Fibroblast of the aortic adventitia (primary cell): ENCODE results near the gene ARHGEF39. TPM values are rescaled to one million over a fixed set of nuclear protein-coding genes. Genes with fewer than 3 reads are reported as not detected.
A peak's percentile ranks its signal among the peaks of the same experiment; 100 is the strongest.
"Not testable (repeated sequence)": the region's sequence is repeated elsewhere in the genome, so short reads cannot be mapped to it uniquely, and the experiment has no call there.

Experiments
- DNase-seq: peaks from one replicate; pipeline ENCODE4 v3.0.0-alpha.2; 2010; ENCODE audit warnings: low read depth
- H3K4me3 ChIP-seq: 2 replicates; pipeline ENCODE4 v1.5.1; 2011; ENCODE audit warnings: low read depth, mild to moderate bottlenecking, control low read depth, low read length, moderate library complexity
- CTCF ChIP-seq: IDR thresholded peaks from 2 replicates; pipeline ENCODE4 v1.5.1; 2011; ENCODE audit warnings: mild to moderate bottlenecking, low read length, control low read depth, inconsistent platforms; ENCODE audit not compliant: insufficient read depth
- total RNA-seq: library from RNA; depleted of rRNA; stranded (reverse); fragments of >200 nt; gene quantifications from 2 replicates; pipeline ENCODE4 v1.2.3, GENCODE V29; 2012; ENCODE audit warnings: low replicate concordance

ARHGEF39 gene
- total RNA-seq, 1 donor: 3.9 TPM

DNA sequence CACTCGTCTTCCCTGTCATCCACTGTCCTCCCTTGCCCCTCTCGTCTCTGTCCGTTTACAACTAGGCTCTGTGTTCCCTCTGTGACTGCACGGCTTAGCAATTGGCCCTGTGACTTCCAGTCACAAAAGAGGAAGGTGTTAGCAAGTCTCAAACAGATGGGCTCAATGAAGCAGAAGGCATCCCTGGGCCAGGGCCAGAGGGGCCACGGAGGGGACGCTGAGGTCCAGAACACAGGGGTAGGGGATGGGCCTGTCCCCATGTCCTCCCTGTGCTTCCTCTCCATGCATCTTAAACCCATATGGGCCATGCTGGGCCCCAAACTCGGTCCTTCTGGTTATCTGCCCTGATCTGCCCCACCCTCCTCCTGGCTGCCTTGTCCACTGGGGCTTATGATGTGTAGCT, 46.7 kb downstream of the ARHGEF39 start, which contains the start of gene CD72:
CD72 (minus strand) TSS at position 89 of the 403 bp plus-strand sequence. CDS start 110 bp downstream, outside the sequence.
- H3K4me3 ChIP-seq: peak within 1 kb of the TSS; percentile 41
- DNase-seq: no peak
- no peak for TF ChIP-seq CTCF

GRCh38 chr9:35617548-35617947, 47.4 kb downstream of the ARHGEF39 start:
- H3K4me3 ChIP-seq: no peak overlapping the region
- DNase-seq: no peak
- no peak for TF ChIP-seq CTCF

DNA sequence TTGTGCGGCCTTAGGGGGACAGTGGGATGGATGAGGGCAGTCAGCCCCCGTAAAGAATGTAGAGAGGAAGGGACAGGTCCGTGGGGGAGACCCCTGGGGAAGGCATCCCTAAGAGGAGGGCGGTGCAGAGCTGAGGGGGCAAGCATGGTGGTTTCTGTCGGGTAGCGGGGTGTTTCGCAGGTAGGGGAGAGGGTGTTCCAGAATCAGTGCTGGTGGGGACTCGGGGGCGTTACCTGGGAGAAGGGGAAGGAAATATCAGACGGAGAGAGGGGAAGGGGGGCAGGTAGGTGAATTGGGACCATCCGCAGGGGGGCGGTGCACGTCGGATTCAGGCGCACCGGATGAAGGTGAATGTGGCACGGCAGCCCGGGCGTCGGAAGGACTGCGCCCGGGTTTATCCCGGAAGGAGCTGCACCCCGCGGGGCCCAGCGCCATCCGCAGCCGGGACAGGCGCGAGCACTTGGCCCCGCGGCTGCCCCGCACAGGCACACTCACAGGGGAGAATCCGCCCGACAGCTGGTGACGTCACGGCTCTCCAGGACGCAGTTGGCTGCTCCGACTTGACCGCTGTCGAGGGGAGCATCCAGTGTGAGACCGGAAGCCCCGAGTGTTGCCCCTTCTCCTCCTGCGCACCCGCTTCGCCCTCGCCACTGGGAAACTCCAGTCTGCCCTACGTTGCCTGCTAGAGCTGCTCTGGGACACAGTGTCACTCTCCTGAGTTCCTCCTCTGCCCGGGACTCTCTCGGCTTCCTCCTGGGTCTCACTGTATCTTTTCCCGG, 48.1 kb downstream of the ARHGEF39 start:
- TF ChIP-seq CTCF: no peak
- peak overlapping the region; percentile 41 for H3K4me3 ChIP-seq
- peak; percentile 47 for DNase-seq

DNA sequence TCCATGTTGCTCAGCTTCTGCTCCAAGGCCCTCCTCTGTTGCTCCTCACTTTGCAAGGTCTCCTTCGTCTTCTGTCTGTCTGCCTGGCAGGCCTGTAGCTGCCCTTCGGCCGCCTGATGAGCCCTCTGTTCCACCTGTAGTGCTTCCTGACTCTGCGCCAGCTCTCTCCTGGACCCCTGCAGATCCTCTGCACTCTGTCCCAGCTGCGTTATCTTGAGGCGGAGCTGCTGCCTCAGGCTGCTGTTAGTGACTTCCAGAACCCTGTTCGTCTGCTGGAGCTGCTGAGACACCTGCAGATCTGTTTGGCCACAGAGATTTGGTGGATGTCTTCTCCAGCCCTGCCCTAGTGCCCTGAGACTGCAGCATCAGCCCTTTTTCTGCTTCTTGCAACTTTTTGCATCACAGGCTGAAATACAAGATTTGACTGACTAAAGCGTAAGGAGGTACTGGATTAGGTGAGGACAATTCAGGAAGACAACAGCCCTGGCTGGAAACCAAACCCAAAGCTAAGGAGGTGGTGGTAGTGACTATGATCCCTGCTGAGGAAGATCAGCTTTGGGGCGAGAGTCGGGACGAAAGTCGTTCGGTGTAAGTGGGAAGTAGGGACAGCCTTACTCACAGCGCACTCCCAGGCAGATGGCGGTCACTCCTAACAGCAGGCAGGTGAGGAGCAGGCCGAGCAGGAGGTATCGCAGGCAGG, 48.9 kb downstream of the ARHGEF39 start:
- TF ChIP-seq CTCF: no peak
- H3K4me3 ChIP-seq: no peak overlapping the region
- no peak for DNase-seq

DNA sequence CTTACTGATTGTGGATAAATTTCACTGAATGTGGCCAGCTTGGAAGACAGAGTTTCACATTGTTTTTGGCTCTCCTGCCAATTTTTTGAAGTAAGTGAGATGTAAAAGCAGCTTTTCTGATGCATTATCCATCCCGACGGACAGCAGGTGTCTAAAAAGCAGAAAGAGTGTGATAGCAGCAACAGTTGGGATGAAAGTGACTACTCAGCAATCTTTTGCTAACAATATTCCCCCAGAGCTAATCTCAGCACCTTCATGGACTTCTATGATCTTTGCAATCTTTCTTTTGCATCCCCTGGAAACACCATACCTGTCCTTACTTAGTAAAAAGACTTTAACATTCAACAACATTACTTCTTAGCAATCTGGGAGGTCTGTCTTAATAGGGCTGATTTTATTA, 52.2 kb downstream of the ARHGEF39 start:
- DNase-seq: no peak
- TF ChIP-seq CTCF: no peak
- H3K4me3 ChIP-seq: no peak overlapping the region

GRCh38 chr9:35612066-35612465, 52.9 kb downstream of the ARHGEF39 start:
- DNase-seq, H3K4me3 ChIP-seq: not testable (repeated sequence)

GRCh38 chr9:35611230-35611797, 53.7 kb downstream of the ARHGEF39 start:
- H3K4me3 ChIP-seq: no peak overlapping the region
- DNase-seq: peak; percentile 44
- peak; percentile 72 for TF ChIP-seq CTCF
